Testis (tissue), 3 donors: ENCODE data around the gene CHD2. TPM values are rescaled to one million over a fixed set of nuclear protein-coding genes. Genes with fewer than 3 reads are reported as not detected.

Experiments
- DNase-seq: peaks from one replicate; pipeline ENCODE4 v3.0.0-alpha.2; 2019
- H3K27ac ChIP-seq, 2 donors: fragments of 200-600 bp; sonication (generic); one replicate each; pipeline ENCODE4 v1.5.1; 2019
- H3K27me3 ChIP-seq: fragments of 200-600 bp; sonication (generic); one replicate; pipeline ENCODE4 v1.5.1; 2019
- H3K36me3 ChIP-seq: fragments of 200-600 bp; sonication (generic); one replicate; pipeline ENCODE4 v1.5.1; 2017; ENCODE audit warnings: low read depth; ENCODE audit errors: missing control alignments
- H3K4me1 ChIP-seq: fragments of 200-600 bp; sonication (generic); one replicate; pipeline ENCODE4 v1.5.1; 2019
- H3K4me3 ChIP-seq, 2 donors: fragments of 200-600 bp; sonication (generic); one replicate each; pipeline ENCODE4 v1.5.1; 2017 to 2019
- H3K9me3 ChIP-seq: fragments of 200-600 bp; sonication (generic); one replicate; pipeline ENCODE4 v1.5.1; 2017
- CTCF ChIP-seq, 3 experiments: fragments of 450-650 bp in 2 of 3; fragments of 200-600 bp in 1 of 3; sonication (generic) in 1 of 3; IDR thresholded peaks; one replicate each; pipeline ENCODE4 v1.5.1; 2016 to 2019; ENCODE audit warnings: antibody characterized with exemption in 3 of 3, mild to moderate bottlenecking in 2 of 3, moderate library complexity in 1 of 3
- POLR2A ChIP-seq: fragments of 450-650 bp; IDR thresholded peaks from one replicate; pipeline ENCODE4 v1.6.1; 2017; ENCODE audit warnings: antibody characterized with exemption, mild to moderate bottlenecking, moderate library complexity
- WGBS, 2 donors: methylation state at CpG; one replicate each; pipeline ENCODE4 v1.1.5; 2018; 5-methylcytosine and 5-hydroxymethylcytosine counted together
- intact Hi-C: fragments of 100-400 bp; cut with DNase I; formaldehyde crosslinking; loops from one replicate; pipeline ENCODE4 v1.15.1; 2023; ENCODE audit warnings: low total_unique reads
- polyA plus RNA-seq: library from polyadenylated mRNA; stranded (reverse); fragments of 350-450 nt; fragmentation: Illumina TruSeq; extraction: RNeasy Lipid Tissue Mini Kit (QIAGEN cat#74804); gene quantifications from one replicate; pipeline ENCODE4 v1.2.3, GENCODE V29; 2014; ENCODE audit warnings: low read depth, low replicate concordance; ENCODE audit not compliant: insufficient read depth
- total RNA-seq, 2 donors: library from RNA; depleted of rRNA; stranded (reverse); fragments of >200 nt; gene quantifications; one replicate each; pipeline ENCODE4 v1.2.3, GENCODE V29; 2016

CHD2 gene
- total and polyA plus RNA-seq, 3 donors from 2014 or later, result 64.5 to 129 (median 113) TPM

DNA sequence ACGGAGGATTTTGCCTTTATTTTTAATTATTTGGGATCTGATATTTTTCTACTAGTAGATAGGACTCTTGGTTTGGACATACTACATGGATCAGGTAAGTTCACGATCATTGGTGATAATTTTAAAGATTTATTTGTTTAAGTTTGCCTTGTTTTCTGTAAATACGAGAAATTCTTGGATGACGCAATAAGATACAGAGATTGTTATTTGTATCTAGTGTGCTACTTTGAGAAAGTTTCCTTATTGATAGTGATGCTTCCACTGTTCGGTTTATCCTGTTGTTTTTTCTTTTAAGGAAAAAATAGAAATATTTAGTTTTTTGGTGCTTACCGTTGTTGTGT is 577 bp downstream of the CHD2 start:
- H3K9me3 ChIP-seq, result no peaks in the 10 kb centered on the region
- WGBS, 2 donors, result 0% methylated on average over 6 of the region's 6 CpGs
- DNase-seq, result no peak
- no peak for TF ChIP-seq POLR2A
- no peak for TF ChIP-seq CTCF (IDR thresholded peaks at IDR 0.05)
- H3K27ac ChIP-seq, result peak overlapping the region; percentile 91 to 98
- no peaks in the 10 kb centered on the region for H3K27me3 ChIP-seq
- peak overlapping the region; percentile 43 to 63 for H3K4me3 ChIP-seq
- H3K4me1 ChIP-seq, result peaks cover 18% of the 10 kb centered on the region
- intact Hi-C loops, result loop anchor here (5.0 kb wide), 1 partner anchor 93 kb away; no protein-coding TSS in a partner anchor
- H3K36me3 ChIP-seq, result no peaks in the 10 kb centered on the region

GRCh38 chr15:92901072-92901761 is 1.1 kb downstream of the CHD2 start:
- intact Hi-C loops, result loop anchor here (5.0 kb wide), 1 partner anchor 94 kb away; no protein-coding TSS in a partner anchor
- H3K4me1 ChIP-seq, result peaks cover 23% of the 10 kb centered on the region
- no peaks in the 10 kb centered on the region for H3K27me3 ChIP-seq
- WGBS, 2 donors, result 0% methylated on average over 8 of the region's 8 CpGs
- peak overlapping the region; percentile 91 to 98 for H3K27ac ChIP-seq
- H3K9me3 ChIP-seq, result no peaks in the 10 kb centered on the region
- DNase-seq, result no peak
- TF ChIP-seq POLR2A (no peak), CTCF (IDR thresholded peaks at IDR 0.05) (no peak)
- no peaks in the 10 kb centered on the region for H3K36me3 ChIP-seq
- peak overlapping the region; percentile 43 to 63 for H3K4me3 ChIP-seq

- no peak for DNase-seq
- H3K36me3 ChIP-seq, result no peaks in the 10 kb centered on the region
- peak overlapping the region; percentile 91 to 98 for H3K27ac ChIP-seq
- H3K9me3 ChIP-seq, result no peaks in the 10 kb centered on the region
- no peaks in the 10 kb centered on the region for H3K27me3 ChIP-seq
- peak overlapping the region; percentile 43 to 63 for H3K4me3 ChIP-seq
- WGBS, 2 donors, result 1 to 2% methylated on average over 2 of the region's 2 CpGs
- intact Hi-C loops, result loop anchor here (5.0 kb wide), 1 partner anchor 95 kb away; no protein-coding TSS in a partner anchor
- H3K4me1 ChIP-seq, result peaks cover 31% of the 10 kb centered on the region
- no peak for TF ChIP-seq POLR2A
- TF ChIP-seq CTCF (IDR thresholded peaks at IDR 0.05), result no peak
These were observed 1.9 kb downstream of the CHD2 start for GRCh38 chr15:92901995-92902394.

DNA sequence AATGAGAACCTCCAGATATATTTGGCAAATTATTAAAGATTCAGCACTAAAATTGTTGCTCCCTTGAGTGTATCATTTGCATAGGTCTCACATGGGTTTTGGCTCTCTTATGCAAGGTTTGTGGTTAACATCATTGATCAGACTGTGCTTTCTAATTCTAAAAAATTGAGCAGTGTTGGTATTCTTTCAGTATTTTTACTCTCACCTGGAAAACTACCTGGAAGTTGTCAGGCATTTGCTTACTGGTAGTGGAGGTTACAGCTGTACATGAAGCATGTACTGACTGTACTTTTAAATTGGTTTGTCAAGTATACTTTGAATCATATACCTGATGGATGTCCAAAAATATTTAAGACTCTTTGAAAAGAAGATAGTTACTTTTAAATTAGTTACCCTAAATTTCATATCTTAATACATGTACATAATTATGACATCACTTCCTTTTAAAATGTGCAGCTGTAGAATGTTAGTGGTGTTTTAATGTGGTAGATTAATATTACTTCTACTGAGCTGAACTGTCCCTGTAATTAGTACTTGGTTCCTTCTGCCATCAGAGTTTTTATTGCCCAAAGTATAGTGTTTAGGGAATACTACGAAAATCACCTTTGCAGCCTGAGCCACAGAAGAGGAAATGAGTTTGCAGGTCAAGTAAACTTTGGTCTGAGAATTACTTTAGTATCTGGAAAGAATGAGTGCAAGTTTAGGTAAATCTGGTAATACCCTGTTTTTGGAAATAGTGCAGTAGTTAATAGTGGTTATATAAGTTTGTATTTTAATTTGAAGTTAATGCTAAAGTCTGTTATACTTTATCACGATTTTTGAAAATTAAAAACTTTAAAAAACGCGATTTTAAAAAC is 2.8 kb downstream of the CHD2 start:
- intact Hi-C loops, result loop anchor here (5.0 kb wide), 1 partner anchor 96 kb away; no protein-coding TSS in a partner anchor
- no peaks in the 10 kb centered on the region for H3K27me3 ChIP-seq
- TF ChIP-seq POLR2A (no peak), CTCF (IDR thresholded peaks at IDR 0.05) (no peak)
- H3K36me3 ChIP-seq, result no peaks in the 10 kb centered on the region
- no peaks in the 10 kb centered on the region for H3K9me3 ChIP-seq
- peaks cover 40% of the 10 kb centered on the region for H3K4me1 ChIP-seq
- no peak for DNase-seq
- WGBS, 2 donors, result 4% methylated on average over 4 of the region's 4 CpGs
- H3K4me3 ChIP-seq, result peak overlapping the region; percentile 55 to 63
- H3K27ac ChIP-seq, result peak overlapping the region; percentile 91 to 98
